G401.6 (cell line): ENCODE data around the gene PKP1.

Experiments
- FAIRE-seq: peaks from 2 replicates; lab custom pipeline; 2012; peaks lifted over from hg19 to GRCh38; lab: Jason Lieb, UNC

Gene PKP1

DNA sequence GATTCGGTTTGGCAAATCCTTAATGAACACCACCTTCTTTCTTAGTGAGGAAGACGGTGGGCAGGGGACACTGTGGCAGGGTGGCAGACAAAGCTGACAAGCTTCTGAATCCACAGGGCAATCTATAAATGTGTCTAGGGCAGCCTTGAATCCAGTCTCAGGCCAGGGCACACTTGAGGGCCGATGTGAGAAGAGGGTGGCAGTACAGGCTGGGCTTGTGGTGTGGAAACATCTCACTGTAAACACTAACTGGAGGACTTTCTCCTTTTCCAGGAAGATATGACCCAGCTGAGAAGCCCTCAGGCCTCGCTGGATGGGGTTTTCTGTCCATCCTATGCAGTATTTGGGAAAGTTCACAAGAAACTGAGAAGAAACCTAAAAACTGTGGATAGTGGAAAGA lies 46.5 kb downstream of the PKP1 start:
- no peak for FAIRE-seq

DNA sequence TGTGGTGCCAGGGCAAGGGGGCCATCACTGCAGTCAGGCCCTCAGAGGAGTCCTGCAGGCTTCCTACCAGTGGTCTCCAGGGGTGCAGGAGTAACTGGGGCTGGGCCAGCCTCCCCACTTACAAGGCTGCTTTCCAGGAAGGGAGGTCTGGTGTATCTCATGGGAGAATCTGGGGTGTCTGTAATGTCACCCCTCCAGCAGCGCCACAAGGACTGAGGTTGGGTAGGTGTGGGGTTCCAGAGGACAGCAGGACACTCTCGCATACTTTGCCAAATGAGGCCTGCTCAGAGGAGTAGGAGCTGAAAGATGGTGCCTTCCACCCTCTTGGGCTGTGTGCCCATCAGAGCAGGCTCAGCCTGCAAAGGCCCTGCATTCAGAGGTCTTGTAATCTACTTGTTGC lies 47.2 kb downstream of the PKP1 start:
- no peak for FAIRE-seq

DNA sequence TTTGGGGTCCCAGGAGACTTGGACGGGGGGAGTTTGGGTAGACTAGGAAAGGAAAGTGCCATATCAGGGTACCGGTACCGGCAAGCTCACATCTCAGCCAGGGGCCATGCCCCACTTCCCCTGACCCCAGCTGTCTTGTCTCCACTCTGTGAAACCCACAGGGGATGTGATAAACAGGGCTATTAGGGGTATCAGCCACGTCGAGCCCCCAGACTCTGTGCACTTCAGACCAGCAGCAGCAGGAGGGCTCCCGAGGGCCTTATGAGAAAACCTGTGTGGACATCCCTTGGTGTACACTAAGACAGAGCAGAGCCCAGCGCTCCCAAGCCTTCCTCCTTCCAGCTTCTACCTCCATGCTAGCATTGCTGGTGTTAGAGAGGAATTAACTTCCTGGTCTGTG lies 47.9 kb downstream of the PKP1 start:
- FAIRE-seq: no peak

DNA sequence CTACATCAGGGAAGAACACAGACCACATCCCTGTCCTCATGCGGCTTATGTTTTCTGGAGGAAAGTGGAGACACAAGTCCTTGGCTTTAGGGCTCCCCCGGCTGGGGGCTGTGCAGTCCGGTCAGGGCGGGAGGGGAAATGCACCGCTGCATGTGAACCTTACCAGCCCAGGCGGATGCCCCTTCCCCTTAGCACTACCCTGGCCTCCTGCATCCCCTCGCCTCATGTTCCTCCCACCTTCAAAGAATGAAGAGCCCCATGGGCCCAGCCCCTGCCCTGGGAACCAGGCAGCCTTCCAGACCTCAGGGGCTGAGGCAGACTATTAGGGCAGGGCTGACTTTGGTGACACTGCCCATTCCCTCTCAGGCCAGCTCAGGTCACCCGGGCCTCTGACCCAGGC lies 48.7 kb downstream of the PKP1 start:
- FAIRE-seq: no peak

DNA sequence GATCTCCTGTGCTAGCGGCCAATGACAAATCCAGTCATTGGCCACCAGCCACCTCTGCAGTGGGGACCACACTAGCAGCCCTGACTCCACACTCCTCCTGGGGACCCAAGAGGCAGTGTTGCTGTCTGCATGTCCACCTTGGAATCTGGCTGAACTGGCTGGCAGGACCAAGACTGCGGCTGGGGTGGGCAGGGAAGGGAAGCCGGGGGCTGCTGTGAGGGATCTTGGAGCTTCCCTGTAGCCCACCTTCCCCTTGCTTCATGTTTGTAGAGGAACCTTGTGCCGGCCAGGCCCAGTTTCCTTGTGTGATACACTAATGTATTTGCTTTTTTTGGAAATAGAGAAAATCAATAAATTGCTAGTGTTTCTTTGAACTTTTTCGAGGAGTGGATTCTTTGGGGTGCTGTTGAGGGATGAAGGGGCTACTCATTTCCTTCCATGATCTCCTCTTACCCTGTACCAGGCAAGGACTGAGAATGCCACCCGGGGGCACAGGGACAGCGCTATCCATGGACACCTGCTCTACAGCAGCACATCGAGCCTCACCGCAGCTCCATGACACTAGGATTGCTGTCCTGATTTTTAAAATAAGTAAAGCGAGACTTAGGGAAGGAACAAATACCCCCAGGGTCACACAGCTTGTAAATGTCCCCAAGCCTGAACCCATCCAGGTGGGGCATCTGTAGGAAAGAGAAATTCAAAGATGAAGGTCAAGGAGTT lies 49.5 kb downstream of the PKP1 start:
- FAIRE-seq: no peak

DNA sequence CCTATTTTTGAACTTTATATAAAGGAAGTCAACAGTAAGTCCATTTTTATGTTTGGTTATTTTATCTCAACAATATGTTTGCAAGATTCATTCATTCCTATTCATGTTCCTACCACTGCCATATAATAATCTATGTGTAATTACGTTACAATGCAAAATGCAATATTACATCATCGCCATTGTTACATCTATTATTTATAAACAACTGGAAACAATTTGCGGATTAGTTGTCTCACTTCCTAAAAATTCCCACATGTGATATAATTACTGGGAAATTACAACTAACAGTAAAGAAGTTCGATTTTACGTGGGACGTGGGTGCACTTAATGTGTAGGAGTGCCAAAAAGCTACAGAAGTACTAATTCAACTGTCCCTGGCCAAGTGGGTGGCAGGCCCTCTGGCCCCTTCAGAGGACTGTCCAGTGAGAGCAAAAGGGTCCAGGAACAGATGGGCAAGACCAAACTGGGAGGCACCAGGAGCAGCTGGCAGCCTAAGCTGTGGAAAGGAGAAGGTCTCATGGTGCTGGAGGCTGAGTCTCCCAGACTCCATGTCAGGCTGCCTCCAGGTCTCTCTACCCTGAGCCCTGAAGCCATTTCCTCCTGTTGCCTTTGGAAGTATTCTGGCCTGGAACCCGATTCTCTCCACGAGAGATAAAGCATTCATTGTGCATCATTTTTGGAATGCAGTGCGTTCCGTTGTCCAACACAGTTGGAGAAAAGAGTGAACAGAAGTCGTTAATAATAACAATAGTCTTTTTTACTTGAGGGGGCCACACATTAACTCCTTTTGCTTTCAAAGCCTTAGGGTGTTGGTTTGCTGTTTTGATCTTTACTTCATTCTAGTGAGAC lies 51.2 kb downstream of the PKP1 start:
- FAIRE-seq: no peak

DNA sequence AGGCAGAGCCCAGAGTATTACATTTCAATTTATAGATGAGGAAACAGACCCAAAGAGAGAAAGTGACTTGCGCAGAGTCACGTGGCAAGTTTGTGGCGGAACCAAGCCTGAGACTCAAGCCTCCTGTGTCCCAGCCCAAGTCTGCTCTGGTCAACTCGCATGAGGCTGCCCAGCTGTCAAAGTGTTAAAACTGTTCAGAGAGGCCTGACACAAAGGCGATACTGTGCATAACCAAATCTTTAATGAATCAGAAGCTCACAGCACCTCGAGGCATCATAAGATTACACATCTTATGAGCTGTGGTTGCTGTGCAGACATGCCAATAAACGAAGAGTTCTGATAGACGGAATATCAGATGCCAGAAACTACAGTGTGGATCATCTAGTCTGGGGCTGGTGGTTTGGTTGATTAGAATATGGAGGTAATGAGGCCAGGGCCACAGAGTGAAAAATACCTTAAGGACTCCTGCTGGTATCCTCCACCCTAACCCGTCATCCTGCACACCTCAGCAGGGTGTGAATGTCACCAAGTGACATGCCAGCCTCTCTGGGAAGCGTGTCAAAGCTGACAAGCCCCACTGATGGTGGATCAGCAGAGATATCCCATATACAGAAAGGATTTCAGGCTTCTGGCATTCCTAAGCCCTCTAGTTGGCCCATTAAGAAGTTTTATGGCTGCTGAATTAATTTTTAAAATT lies 52.0 kb downstream of the PKP1 start:
- no peak for FAIRE-seq

DNA sequence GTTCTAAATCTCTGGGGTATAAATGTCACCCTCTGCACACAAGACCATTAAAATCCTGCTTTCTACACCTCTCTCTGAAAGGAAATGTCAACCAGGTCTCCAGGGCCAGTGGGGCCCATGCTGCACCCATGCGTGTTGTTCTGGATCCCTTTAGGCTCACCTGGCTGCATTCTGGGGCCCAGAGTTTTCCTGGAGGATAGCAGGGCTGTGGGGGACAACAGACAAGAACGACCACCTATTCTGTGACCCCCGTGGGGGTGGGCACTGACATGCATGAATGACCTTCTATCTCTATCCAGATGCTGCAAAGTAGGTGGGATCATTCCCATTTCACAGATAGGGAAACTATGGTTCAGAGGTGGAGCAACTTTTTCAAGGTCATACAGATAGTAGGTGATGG lies 52.6 kb downstream of the PKP1 start:
- no peak for FAIRE-seq

DNA sequence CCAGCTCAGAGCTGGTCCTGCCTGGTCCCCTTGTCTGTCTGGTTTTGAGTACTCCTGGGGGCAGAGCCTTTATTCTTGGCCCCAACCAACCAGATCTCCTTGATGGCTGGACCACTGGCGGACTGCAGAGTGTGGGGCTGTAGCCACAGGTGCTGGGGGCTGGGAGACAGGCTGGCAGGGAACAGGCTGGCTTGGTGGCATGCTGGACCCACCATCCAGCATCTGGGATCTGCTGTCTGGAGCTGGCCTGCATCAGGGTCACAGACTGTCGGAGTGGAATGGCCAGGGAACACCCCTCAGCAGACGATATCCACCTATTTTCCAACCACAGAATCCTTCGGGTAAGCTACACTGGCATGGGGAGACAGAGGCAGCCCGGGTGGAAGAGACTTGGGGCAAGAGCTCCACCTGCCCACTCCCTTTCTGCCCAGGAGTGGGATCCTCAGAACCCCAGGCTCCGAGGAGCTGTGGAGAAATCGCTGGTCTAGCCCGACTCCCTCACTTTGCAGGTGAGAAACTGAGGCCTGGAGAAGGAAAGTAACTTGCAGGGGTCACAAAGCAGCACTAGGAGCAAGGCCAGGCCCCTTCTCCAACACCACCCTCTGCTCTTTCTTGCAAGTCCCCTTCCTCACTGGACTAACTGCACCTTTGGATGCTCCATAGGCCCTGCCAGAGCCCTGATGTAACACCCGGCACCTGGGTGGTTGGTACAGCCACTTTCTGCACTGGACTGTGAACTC lies 53.6 kb downstream of the PKP1 start:
- FAIRE-seq: no peak

DNA sequence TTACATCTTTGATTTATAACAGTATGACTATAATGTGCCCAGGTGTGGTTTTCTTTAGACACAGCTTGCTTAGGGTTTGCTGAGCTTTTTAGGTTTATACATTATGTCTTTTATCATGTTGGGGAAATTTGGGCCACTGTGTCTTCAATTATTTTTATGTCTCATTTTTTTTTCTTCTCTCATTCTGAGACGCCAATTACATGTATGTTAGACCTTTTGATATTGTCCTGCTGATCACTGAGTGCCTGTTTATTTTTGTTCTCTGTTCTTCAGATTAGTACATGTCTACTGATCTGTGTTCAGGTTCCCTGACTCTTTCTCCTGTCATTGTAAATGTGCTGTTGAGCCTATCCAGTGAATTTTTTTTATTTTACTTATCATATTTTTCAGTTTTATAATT lies 58.1 kb downstream of the PKP1 start:
- FAIRE-seq: no peak

DNA sequence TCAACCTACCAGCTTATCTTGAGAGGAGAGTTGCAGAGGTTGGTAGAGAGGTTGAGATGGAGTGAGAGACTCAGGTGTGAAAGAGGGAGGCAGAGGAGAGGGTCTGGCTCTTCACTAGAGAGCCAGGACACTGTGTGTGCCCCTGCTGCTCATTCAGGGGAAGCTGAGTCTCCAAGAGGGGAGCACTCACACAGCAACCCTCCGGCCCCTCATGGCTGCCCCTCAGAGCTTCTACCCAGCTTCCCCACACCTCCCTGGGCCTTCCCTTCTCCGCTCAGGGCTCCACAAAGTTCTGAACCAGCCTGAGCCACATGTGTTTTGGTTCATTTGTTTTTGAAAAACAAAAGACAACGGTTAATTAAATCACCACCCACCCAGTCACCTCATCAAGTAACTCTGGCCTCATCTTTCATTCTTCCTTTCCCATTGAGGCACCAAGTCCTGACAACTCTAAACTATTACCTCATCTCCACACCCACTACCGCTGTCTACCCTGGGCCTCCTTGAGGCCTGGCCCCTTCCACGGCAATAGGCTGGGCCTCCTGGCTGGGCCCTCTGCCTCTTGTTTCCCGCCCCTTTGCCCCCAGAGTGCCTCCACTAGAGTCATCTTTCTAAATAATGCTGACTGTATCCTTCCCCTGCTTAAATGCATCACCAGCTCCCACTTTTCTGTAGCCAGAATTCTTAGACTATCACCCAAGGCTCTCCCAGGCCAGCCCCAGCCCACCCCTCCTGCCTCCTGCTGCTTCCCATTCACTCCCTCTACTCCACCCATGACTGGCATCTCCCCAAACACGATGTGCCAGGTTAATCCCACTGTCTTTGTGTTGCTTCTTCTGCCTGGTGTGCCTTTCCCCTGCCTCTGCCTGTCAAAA lies 61.1 kb downstream of the PKP1 start:
- no peak for FAIRE-seq

DNA sequence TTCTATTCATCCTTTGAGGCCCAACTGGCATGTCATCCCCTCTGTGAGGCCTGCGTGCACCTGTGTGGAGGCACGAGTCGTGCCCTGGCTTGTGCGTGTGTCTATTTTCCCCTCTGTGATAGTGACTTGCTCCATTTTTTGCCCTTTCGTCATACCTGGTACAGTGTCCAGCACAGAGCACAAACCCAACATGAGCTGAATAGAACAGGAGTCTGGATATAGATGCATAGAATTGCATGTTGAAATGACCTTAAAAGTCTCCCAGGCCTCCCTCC lies 61.7 kb downstream of the PKP1 start:
- FAIRE-seq: no peak

DNA sequence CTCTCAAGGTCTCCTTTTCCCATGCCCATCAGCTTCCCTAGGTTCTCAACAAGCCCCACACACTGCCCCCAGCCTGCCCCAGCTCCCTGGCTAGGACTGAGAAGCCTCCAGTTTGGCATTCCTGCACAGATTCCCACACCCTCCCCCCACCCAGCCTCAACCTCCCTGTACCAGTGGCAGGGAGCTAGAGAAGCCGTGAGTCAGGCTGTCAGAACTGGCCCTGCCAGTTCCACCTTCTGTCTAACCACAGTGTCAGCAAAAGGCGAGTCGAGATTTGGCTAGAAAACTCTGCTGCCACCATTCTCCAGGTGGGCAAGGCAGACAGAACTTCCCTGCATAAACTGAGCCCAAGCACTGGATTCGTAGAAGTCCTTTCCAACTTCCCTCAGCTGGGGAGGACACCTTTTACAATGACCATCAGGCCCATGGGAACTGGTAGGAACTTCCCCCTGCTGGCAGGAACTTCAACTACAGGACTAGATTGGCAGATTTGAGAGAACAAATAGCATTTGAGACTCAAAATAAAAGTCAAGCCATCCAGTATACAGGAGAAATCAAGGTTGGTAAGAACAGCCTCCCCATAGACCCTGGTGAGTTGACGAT lies 63.1 kb downstream of the PKP1 start:
- peak; percentile 62 for FAIRE-seq

DNA sequence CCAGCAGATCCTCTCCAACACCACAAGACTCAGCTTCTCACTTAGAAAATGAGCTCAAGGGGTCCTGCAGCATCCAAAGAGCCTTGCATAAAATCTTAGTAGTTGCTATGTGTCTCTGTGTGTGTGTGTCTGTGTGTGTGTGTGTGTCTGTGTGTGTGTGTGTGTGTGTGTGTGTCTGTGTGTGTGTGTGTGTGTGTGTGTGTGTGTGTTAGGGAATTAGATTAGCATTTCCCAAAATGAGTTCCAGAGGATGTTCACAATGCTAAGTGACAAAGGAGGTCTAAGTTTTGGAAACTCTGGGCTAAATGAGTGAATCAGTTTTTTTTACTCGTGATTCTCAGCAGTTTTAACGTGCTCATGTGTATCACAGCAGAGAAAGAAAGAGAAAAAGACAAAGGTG lies 63.7 kb downstream of the PKP1 start:
- no peak for FAIRE-seq

DNA sequence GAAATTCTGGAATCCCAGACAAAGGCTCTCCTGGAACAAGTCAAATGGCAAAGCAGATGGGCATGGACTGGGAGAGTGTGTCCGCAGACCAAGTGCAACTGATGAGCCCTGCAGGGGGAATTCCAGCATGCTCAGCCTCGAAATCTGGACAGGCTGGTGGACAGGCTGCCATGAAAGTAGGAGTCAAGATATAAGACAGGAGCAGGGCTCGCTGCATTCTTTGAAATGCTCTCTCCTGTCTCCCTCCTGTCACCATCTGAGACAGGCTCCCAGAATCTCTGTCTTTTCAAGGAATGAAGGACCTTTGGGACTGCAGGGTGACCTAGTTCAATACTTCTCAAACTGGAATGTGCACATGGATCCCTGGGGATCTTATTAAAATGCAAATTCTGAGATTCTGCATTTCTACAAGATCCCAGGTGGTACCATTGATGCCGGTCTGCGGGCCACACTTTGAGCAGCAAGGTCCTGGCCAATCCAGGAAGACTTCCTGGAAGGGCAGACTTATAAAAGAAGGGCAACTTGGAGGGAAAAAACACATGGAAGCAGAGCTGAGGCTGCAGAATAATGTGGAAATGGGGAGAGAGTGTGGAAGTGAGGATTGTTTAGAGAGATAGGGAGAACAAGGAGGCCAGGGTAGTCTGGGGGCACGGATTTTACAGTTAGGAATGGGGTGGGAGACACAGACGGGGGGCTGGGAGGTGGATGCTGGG lies 64.3 kb downstream of the PKP1 start:
- no peak for FAIRE-seq

DNA sequence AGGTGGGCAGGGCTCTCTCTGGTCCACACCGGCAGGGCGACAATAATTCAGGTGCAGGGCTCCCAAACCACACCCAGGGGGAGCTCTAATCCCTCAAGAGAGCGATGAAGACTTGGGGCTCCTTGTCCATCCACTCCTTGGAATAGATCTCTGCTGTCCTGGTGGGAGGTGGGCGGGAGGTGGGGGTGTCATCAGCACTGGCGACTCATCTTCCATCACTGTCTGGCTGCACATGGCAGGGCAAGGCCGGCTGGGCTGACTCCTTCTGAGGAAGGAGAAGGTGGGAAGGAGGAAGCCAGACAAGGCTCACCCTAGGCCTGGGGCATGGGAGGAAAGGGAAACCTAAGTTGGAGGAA lies 64.9 kb downstream of the PKP1 start:
- FAIRE-seq: no peak

DNA sequence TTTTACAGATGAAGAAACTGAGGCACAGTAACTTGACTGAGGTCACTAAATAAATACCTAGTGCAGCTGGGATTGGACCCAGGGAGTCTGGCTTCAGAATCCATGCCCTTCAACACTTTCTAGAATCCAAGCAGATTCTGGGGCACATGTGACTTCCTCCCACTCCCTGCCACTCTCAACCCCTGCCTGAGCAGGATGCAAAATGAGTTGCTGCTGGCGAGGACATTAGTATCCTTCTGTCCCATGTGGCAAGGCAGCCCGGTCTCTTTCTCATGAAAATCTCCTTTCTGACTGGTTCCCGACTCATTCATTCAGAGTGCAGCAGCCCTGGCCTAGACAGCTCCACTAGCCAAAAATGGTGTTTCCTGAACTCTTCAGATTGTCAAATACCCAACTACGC lies 65.8 kb downstream of the PKP1 start:
- no peak for FAIRE-seq

DNA sequence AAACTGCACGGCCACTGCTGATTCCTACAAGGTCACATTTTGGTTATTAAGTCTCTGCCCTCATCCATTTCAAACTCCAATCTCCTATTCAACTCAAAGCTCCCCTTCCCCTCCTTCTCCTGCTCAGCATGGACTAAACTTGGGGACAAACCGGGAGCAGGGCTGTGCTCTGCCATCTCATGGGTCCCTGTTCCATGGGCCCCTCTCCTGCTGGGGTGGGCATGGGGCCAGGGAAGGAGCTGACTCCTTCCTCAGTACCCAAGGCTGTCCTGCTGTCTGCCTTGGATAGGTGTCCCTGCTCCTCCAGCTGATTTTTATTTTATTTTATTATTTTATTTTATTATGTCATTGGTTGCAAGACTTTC lies 67.0 kb downstream of the PKP1 start:
- no peak for FAIRE-seq

DNA sequence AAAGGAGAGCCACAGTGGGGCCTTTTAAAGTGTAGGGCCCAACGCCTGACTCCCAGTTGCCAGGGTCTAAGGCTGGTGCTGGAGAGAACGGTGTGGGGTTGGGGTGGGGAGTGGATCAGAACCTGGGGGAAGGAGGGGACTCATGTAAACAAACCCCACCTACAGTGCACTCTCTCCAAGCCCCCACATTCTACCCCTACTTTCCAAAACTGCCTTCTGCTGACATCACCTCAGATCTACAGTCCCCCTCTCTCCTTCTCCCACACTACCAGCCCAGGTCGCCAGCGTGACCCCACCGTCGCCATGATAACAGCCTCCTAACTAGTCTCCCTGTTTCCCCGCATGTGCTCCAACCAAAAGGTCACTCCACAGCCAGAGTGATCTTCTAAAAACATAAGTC lies 67.6 kb downstream of the PKP1 start:
- FAIRE-seq: no peak

DNA sequence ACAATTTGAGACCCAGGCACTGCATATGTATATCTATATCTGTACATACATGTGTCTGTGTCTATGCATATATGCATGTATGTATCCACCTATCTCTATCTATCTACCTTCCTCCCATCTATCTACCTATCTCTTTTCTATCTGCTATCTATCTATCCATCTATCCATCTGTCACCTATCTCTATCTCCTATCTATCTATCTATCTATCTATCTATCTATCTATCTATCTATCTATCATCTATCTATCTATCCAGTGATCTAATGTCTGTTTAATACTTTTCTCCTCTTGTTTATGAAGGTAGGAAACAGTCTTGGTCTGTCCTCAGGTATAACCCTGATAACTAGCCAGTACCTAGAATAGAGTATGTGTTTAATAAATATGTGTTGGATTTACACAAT lies 68.3 kb downstream of the PKP1 start:
- no peak for FAIRE-seq
